ENCODE measurements around the gene LILRA5. TPM values are rescaled to one million over a fixed set of nuclear protein-coding genes. Genes with fewer than 3 reads are reported as not detected.
"Not testable (repeated sequence)": the region's sequence is repeated elsewhere in the genome, so short reads cannot be mapped to it uniquely, and the experiment has no call there.

LILRA5 gene
- total RNA-seq, 1 experiment from 2014 or later = not detected

DNA sequence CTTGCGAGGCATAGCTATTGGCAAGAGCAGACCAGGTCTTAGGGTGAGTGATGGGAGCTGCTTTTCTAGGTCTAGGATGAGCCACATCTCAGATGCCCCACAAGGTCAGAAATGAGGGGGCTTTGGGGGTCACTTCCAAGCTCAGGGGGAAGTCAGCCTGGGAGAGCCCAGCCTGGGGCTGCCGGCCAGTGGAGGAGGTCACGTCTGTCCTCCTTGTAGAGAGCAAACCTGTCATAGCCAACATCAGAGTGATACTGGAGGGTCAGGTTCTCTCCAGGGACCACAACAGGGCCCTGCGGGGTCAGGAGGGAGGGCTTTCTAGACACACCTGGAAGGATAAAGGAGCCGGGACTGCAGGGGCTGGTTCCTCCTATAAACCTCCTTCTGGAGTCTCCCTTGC, 2.4 kb downstream of the LILRA5 start:
- DNase-seq (ENCODE audit: extremely low read depth, low read depth) = no peak

- DNase-seq (ENCODE audit: extremely low read depth, low read depth) = no peak
These were observed 3.2 kb downstream of the LILRA5 start for GRCh38 chr19:54309811-54310210.

- no peak for DNase-seq (ENCODE audit: extremely low read depth, low read depth)
These were observed 5.5 kb downstream of the LILRA5 start for GRCh38 chr19:54307389-54308020.

DNA sequence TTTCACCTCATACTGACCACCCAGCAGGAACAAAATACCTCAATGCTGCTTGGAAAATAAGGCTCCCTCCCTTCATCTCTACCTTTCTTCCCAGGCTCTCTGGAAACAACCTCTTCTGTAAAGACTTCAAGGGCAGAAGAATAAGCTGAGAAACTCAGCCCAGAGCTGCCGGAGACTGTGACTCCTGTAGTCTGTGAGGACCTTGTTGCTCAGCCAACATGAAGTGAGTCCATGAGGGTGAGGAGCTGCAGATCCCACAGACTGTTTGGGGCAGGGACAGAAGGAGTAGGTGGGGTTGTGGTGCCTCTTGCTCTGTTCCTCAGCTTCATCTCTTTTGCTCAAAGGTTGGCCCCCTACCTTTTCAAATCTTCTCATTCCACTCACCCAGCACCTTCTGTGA, 7.8 kb downstream of the LILRA5 start:
- no peak for DNase-seq (ENCODE audit: extremely low read depth, low read depth)

- no peak for DNase-seq (ENCODE audit: extremely low read depth, low read depth)
These were observed 10.7 kb downstream of the LILRA5 start for GRCh38 chr19:54302257-54302656.

DNA sequence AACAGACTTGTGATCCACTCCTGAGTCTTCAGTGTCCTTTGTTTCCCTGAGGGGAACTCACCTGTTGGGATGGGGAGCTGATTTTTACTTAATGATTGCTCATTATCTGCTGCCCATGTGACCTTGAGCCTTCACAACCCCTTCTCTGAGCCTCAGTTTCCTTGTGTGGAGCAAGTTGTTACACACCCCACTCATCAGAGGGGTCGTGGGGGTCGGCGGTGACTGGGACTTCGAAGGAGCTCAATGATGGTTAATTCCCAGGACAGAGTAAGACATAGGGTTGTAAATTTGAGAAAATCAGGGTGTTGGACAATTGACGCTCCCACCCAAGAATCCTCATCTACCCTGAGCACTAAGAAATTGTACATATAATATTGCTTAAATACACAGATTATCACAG, 13.5 kb downstream of the LILRA5 start:
- no peak for DNase-seq (ENCODE audit: extremely low read depth, low read depth)

DNA sequence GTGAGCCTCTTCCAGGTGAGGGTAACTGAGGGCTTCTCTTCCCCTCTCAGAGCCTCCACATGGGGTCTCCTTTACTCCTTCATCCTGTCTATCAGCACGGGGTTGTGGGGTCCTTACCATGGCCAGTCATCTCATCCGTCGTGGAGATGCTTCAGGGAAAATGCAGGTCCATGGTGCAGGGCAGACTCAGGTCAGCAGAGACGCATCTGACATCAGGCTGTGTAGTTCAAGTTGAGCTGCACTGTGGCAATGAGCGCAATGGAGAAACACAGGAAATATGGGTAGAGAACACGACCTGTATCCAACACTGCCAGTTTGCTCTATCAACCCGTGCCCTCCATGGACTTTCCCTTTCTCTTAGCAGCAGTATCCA, 13.9 kb downstream of the LILRA5 start:
- no peak for DNase-seq (ENCODE audit: extremely low read depth, low read depth)

- no peak for DNase-seq (ENCODE audit: extremely low read depth, low read depth)
These were observed 14.4 kb downstream of the LILRA5 start for GRCh38 chr19:54298357-54299125.

- no peak for DNase-seq (ENCODE audit: extremely low read depth, low read depth)
These were observed 15.1 kb downstream of the LILRA5 start for GRCh38 chr19:54297759-54298305.

DNA sequence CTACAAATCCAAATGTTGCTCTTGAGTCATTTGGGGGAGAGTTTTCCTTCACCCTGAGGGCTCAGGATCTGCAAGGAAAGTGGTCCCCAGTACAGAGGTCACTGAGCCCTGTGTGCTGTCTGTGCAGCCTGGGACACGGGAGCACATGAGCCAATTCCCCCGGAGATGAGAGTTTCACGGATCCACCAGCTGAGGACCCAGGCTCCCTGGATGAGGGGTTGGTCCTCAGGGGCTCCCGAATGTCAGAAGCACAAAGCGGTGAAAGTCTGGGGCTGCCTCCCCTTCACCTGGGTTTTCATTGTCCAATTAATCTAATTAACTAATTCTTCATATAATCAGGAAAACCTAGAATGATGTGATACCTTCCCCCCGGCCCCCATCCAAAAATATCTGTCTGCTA, 18.4 kb downstream of the LILRA5 start:
- no peak for DNase-seq (ENCODE audit: extremely low read depth, low read depth)

DNA sequence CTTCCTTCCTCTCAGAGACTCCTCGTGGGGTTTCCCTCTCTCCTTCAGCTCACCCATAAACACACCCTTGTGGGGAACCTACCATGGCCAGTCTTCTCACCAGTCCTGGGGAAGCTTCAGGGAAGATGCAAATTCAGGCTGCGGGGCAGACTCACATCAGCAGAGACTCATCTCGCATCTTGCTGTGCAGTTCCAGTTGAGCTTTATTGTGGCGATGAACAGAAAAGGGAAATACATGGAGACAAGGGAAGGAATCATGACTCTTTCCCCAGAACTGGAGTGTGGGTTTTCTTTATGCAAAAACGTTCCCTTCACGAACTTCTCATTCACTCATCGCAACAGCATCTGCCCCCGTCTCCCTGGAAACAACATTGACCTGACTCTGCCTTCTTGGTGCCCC, 23.8 kb downstream of the LILRA5 start:
- DNase-seq (ENCODE audit: extremely low read depth, low read depth) = not testable (repeated sequence)

DNA sequence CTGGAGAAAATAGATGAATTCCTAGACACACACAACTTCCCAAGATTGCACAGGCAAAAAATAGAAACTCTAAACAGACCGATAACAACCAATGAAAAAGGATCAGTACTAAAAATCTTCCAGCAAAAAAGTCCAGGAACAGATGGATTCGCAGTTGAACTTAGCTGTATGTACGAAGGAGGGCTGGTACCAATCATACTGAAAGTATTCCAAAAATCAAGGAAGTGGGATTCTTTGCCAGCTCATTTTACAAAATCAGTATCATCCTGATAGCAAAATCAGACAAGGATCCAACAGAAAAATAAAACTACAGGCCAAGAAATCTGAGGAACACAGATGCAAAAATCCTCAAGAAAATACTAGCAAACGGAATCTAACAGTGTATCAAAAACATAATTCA, 25.5 kb downstream of the LILRA5 start:
- DNase-seq (ENCODE audit: extremely low read depth, low read depth) = no peak

- DNase-seq (ENCODE audit: extremely low read depth, low read depth) = not testable (repeated sequence)
These were observed 26.7 kb downstream of the LILRA5 start for GRCh38 chr19:54286283-54286682.

DNA sequence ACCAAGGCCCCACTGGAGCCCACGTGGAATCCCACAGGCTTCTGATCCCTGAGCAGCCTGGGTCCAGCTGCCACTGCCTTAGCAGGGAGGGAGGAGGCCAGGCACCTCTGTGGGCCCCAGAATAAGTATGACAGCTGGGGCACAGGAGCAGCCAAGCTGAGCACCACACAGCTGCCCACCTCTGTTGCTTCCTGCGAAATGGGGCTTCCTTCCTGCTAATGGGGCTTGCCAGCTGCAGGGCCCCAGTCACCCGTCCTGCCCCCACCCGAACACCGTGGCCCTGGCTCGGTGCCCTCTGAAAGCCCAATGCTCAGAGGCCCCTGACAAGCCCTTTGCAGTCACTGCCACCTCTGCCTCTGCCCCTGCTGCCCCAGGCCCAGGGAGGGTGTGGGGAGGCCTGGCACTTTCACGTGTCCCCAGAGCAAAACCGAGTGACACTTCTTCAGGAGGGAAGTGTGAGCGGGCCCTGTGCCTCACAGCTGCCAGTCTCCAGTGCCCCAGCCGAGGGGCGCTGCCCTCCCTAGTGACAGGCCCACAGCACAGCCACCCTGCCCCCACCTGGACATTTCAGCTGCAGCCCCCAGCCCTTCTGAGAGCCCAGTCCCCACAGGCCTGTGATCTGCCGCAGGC, 27.4 kb downstream of the LILRA5 start:
- DNase-seq (ENCODE audit: extremely low read depth, low read depth) = not testable (repeated sequence)

DNA sequence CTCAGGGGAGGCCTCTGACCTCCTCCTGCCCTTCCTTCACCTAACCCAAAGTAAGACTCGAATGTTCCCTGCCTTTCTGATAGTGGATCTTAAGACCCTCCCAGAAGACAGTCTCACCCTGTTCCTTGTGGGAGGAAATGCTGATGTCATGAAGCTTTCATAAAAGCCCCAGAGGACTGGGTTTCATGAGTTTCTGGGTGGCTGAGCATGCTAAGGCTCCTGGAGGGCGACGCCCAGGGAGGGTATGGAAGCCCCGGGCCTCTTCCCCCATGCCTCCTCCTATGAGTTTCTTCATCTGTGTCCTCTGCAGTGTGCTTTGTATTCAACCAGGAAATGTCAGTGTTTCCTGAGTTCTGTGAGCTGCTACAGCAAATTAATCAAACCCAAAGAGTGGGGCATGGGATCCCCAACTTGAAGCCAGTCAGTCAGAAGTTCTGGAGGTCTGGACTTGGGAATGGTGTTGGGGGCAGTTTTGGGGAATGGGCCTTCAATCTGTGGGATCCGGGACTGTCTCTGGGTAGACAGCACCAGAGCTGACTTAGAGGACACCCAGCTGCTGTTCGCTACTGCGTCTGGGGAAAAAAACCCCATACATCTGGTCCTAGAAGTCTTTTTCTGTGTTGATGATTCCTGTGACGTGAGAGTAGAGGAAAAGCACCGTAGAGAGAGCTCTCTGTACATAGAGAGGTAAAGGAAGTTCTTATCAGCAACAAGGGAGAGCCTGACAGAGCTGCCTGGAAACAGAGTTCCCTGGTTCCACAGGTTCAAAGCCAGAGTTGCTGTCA, 30.1 kb downstream of the LILRA5 start:
- no peak for DNase-seq (ENCODE audit: extremely low read depth, low read depth)

DNA sequence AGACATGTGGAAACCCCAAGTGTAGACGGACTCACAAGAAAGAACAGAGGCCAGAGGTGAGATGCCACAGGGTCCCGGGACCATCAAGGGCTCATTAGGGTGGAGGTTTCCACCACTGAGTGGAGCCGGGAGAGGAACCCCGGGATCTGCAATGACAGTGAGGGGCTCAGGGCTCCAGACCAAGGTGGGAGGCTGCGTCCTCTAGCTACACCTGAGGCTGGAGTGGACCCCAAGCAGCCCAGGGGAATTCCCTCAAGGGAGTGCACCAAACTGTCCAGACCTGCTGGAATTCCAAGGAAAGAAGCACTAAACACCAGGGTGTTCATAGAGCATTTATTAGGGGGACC, 31.3 kb downstream of the LILRA5 start:
- DNase-seq (ENCODE audit: extremely low read depth, low read depth) = not testable (repeated sequence)

DNA sequence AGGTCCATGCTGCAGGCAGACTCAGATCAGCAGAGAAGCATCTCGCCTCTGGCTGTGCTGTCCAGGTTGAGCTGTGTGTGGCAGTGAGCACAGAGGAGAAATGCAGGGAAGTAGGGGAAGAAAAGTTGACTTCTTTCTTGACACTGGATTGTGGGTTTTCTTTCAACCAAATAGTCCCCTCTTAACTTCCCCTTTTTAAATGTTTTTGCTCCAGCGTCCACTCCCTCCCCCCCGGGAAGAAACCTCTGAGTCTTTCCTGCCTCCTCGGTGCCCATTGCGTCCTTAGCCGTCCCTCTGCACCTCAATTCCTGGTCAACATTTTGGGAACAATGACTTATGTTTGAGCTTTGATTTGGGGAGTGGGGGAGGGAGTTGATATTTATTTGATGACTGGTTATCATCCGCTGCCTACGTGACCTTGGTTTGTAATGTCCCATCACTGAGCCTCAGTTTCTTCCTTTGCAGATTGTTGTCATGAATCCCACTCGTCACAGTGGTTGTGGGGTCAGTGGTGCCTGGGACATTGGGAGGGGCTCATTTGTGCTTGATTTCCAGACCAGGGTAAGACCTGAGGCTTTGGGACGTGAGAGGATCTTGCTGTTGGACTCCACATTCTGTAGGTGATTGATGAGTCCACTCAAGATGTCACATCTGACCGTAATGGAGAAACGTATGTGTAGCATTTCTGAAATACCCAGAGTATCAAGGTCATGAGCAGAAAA, 31.8 kb downstream of the LILRA5 start, which contains the start of gene LILRB2:
Gene LILRB2 (minus strand): TSS at position 104 of the 722 bp plus-strand sequence. CDS start 614 bp downstream, outside the sequence.
- DNase-seq (ENCODE audit: extremely low read depth, low read depth) = no peak

- not testable (repeated sequence) for DNase-seq (ENCODE audit: extremely low read depth, low read depth)
These were observed 32.5 kb downstream of the LILRA5 start for GRCh38 chr19:54280441-54280840.

DNA sequence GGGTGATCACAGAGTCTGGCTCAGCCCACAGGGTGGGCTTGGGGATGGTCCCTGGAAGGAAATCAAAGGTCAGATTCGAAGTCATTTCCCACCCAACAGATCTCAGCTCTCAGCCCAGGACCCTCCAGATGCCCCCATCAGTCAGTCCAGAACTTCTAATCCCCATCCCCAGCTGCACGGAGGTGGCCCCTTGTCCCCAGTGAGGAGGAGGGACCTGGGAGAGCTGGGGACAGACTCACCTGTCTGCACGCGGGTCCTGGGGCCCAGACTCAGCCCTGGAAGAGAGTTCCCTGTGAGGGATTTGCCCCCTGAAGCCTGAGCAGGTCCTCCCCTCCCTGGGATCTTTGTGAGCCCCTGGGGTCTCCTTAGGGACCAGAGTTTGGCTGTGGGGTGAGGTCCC, 32.9 kb downstream of the LILRA5 start:
- not testable (repeated sequence) for DNase-seq (ENCODE audit: extremely low read depth, low read depth)

GRCh38 chr19:54279406-54279962, 33.5 kb downstream of the LILRA5 start:
- no peak for DNase-seq (ENCODE audit: extremely low read depth, low read depth)
